ENCODE data around the gene GRB7. TPM values are rescaled to one million over a fixed set of nuclear protein-coding genes. Genes with fewer than 3 reads are reported as not detected.
"Not testable (repeated sequence)": the region's sequence is repeated elsewhere in the genome, so short reads cannot be mapped to it uniquely, and the experiment has no call there.

The GRB7 gene
- total RNA-seq, 1 experiment from 2014 or later, result 1.7 TPM

DNA sequence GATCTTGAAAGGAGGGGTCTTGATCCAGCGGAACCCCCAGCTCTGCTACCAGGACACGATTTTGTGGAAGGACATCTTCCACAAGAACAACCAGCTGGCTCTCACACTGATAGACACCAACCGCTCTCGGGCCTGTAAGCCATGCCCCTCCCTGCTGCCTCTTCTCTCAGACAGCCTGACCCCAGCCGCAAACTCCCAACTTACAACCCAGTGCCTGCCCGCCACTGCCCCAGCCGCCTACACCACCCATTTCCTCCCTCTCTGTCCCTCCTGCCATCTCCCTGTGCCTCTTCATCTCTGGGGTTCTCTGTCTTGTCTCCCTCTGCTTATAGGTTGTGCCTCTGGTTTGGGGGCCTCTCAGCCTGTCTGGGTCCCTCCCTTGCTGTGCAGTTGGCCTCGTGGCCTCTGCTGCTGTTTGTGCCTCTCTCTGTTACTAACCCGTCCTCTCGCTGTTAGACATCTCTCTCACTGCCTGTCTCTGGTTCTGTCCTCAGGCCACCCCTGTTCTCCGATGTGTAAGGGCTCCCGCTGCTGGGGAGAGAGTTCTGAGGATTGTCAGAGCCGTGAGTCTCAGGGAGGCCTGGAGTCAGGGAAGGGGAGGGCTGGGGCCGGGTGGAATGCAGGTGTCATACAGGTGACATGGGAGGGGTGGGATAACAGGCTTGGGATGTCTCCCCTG, 28.3 kb upstream of the GRB7 start:
- no peak for DNase-seq (ENCODE audit: extremely low read depth, low read depth)

DNA sequence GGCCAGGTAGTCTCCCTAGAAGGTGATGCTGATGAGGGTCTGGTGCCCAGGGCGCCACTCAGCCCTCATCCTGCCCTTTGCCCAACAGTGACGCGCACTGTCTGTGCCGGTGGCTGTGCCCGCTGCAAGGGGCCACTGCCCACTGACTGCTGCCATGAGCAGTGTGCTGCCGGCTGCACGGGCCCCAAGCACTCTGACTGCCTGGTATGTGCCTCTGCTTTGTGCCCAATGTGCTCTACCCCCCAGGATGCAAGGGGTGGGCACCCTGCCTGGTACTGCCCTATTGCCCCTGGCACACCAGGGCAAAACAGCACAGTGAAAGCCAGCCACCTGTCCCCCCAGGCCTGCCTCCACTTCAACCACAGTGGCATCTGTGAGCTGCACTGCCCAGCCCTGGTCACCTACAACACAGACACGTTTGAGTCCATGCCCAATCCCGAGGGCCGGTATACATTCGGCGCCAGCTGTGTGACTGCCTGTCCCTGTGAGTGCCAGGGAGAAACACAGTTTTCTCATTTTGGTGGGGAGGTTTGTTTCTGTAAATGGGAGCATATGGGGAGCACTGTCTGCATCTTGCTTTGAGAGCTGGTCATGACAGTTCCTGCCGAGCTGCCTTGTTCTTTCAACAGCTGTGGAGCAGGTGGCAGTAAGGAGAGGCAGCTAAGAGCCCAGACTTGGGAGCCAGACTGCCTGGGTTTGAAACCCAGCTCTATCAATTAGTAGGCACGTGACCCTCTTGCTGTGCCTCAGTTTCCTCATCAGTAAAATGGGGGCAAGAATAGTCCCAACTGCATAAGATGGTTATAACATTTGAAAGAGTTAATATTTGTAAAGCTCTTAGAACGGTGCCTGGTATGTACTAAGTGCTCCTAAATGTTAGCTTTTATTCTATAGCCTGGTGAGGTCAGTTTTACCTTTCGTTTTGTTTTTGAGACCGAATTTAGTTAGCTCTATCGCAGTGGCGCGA, 27.5 kb upstream of the GRB7 start:
- no peak for DNase-seq (ENCODE audit: extremely low read depth, low read depth)

GRCh38 chr17:39711071-39711470, 26.7 kb upstream of the GRB7 start:
- DNase-seq (ENCODE audit: extremely low read depth, low read depth), result not testable (repeated sequence)

GRCh38 chr17:39711851-39712250, 25.9 kb upstream of the GRB7 start:
- DNase-seq (ENCODE audit: extremely low read depth, low read depth), result no peak

GRCh38 chr17:39714234-39714633, 23.5 kb upstream of the GRB7 start:
- no peak for DNase-seq (ENCODE audit: extremely low read depth, low read depth)

- DNase-seq (ENCODE audit: extremely low read depth, low read depth), result no peak
These were observed 22.2 kb upstream of the GRB7 start for GRCh38 chr17:39715375-39716072.

GRCh38 chr17:39716073-39716818, 21.5 kb upstream of the GRB7 start:
- DNase-seq (ENCODE audit: extremely low read depth, low read depth), result no peak

DNA sequence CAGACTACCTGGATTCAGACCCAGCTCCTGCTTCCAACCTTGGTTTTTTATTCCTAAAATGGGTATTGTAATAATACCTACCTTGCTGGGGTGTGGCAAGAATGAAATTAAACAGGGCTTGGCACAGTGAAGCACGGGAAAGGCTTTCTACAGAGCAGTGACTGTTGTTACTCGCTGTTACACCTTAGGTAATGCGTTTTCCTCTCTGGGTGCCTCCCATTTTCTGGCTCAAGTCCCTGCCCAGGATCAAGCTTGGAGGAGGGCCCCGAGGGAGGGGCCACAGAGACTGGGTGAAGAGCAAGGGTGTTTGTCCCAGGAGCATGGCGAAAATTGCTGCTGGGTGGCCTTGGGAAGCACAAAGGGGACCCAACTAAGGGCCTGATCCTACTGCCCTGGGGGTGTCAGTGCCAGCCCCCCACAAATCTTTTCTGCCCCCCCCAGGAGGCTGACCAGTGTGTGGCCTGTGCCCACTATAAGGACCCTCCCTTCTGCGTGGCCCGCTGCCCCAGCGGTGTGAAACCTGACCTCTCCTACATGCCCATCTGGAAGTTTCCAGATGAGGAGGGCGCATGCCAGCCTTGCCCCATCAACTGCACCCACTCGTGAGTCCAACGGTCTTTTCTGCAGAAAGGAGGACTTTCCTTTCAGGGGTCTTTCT, 20.7 kb upstream of the GRB7 start:
- DNase-seq (ENCODE audit: extremely low read depth, low read depth), result no peak

GRCh38 chr17:39717660-39718059, 20.1 kb upstream of the GRB7 start:
- no peak for DNase-seq (ENCODE audit: extremely low read depth, low read depth)

GRCh38 chr17:39719563-39720355, 18.0 kb upstream of the GRB7 start:
- no peak for DNase-seq (ENCODE audit: extremely low read depth, low read depth)

DNA sequence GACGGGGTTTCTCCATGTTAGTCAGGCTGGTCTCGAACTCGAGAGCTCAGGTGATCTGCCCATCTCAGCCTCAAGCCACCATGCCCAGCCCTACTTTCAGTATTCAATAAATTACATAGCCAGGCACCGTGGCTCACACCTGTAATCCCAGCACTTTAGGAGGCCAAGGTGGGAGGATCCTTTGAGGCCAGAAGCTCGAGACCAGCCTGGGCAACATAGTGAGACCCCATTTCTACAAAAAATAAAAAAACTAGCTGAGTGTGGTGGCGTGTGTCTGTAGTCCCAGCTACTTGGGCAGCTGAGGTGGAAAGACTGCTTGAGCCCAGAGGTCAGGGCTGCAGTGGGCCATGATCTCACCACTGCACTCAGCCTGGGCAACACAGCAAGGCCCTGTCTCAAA, 15.6 kb upstream of the GRB7 start:
- no peak for DNase-seq (ENCODE audit: extremely low read depth, low read depth)

GRCh38 chr17:39722965-39723848, 14.5 kb upstream of the GRB7 start:
- DNase-seq (ENCODE audit: extremely low read depth, low read depth), result no peak

GRCh38 chr17:39724731-39725130, 13.0 kb upstream of the GRB7 start:
- DNase-seq (ENCODE audit: extremely low read depth, low read depth), result no peak

DNA sequence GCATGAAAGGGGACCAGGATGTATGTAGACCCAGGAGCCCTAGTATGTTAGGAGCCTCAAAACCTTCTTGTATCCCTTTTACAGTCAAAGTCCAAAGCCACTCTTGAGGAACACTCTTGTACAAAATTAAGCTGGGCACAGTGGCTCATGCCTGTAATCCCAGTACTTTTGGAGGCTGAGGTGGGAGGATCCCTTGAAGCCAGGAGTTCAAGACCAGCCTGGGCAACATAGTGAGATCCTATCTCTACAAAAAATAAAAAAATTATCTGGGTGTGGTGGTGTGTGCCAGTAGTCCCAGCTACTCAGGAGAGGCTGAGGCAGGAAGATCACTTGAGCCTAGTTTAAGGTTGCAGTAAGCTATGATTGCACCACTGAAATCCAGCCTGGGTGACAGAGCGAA, 11.8 kb upstream of the GRB7 start:
- not testable (repeated sequence) for DNase-seq (ENCODE audit: extremely low read depth, low read depth)

DNA sequence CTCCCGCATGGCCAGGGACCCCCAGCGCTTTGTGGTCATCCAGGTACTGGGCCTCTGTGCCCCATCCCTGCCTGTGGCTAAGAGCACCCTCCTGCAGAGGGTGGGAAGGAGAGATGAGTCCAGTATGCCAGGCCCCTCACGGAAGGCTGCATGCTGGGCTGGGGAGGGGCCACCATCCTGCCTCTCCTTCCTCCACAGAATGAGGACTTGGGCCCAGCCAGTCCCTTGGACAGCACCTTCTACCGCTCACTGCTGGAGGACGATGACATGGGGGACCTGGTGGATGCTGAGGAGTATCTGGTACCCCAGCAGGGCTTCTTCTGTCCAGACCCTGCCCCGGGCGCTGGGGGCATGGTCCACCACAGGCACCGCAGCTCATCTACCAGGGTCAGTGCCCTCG, 11.1 kb upstream of the GRB7 start:
- no peak for DNase-seq (ENCODE audit: extremely low read depth, low read depth)

DNA sequence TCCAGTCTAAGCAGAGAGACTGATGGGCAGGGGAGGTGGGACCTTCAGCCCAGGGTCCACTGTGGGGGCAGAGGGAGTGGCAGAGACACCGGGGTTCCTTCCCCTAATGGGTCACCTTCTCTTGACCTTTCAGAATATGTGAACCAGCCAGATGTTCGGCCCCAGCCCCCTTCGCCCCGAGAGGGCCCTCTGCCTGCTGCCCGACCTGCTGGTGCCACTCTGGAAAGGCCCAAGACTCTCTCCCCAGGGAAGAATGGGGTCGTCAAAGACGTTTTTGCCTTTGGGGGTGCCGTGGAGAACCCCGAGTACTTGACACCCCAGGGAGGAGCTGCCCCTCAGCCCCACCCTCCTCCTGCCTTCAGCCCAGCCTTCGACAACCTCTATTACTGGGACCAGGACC, 10.2 kb upstream of the GRB7 start:
- DNase-seq (ENCODE audit: extremely low read depth, low read depth), result no peak

GRCh38 chr17:39729280-39729851, 8.4 kb upstream of the GRB7 start:
- DNase-seq (ENCODE audit: extremely low read depth, low read depth), result no peak

Measured in NCI-H460 (cell line).